ENCODE results near the gene COX7A2.

The COX7A2 gene

DNA sequence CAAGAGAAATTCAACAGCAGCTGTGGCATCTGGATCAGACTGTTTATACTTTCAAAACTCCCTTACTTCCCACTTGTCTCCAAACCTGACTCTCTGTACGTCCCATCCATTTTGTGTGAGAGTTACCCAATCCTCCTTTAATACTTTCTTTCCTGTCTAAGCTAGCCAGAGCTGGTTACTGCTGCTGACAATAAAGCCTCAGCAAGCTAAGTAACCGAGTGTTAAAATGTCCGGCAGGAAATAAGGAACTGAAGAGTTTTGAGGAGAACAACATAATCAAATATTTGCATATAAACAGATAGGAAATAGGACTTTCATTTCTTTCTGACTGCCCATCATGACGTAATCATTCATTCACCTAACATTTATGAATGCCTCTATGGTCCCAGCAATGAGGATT is 29.4 kb upstream of the COX7A2 start:
- Histone ChIP-seq H3K4me2 (ENCODE audit: low read length) (peak overlapping the region; percentile 37), H3K27ac (peak overlapping the region; percentile 52), H3K27me3 (ENCODE audit: control insufficient read depth, insufficient read depth, low read length) (no peaks in the 10 kb centered on the region), H3K4me3 (ENCODE audit: low read depth, low read length) (no peak overlapping the region), H2AFZ (no peak overlapping the region), H3K36me3 (ENCODE audit: control insufficient read depth, insufficient read depth, low read length) (no peaks in the 10 kb centered on the region), H3K79me2 (peaks cover 35% of the 10 kb centered on the region), H3K9me3 (ENCODE audit: control insufficient read depth, low read length) (no peaks in the 10 kb centered on the region), H3K9ac (no peak overlapping the region), H3K4me1 (peaks cover 27% of the 10 kb centered on the region)
- TF ChIP-seq, protein P1, sequence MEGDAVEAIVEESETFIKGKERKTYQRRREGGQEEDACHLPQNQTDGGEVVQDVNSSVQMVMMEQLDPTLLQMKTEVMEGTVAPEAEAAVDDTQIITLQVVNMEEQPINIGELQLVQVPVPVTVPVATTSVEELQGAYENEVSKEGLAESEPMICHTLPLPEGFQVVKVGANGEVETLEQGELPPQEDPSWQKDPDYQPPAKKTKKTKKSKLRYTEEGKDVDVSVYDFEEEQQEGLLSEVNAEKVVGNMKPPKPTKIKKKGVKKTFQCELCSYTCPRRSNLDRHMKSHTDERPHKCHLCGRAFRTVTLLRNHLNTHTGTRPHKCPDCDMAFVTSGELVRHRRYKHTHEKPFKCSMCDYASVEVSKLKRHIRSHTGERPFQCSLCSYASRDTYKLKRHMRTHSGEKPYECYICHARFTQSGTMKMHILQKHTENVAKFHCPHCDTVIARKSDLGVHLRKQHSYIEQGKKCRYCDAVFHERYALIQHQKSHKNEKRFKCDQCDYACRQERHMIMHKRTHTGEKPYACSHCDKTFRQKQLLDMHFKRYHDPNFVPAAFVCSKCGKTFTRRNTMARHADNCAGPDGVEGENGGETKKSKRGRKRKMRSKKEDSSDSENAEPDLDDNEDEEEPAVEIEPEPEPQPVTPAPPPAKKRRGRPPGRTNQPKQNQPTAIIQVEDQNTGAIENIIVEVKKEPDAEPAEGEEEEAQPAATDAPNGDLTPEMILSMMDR (IDR thresholded peaks at IDR 0.05): no peak

DNA sequence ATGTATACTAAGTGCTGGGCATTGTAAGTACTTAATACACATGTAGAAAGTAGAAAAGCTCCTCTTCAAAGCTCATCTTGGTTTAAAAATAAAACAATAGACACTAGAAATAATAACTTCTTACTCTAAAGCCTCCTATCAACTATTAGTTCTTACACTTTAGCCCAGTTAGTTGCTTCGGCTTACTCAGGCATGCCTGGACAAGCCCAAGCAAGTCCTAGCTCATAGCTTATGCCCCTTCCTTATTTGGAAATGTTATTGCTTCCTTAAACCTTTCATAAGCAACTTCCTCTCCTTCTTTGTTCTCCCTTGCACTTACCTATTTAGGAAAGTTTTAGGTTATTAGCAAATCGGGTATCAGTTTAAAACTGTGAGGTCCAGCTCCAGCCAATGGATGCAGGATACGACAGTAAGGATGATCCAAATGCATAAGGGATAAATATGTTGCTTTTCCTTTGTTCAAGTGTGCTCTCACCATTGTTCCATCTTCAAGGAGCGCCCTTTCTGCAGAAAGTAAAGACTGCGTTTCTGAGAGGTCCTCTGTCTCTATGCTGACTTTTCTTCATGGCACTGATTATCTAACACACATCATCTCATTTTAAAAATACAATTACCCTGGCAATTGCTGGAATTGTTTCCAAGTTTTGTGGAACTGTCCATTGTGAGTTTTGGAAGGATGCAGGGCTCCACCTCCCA is 28.7 kb upstream of the COX7A2 start:
- no peak overlapping the region for H2AFZ ChIP-seq
- no peaks in the 10 kb centered on the region for H3K36me3 ChIP-seq (ENCODE audit: control insufficient read depth, insufficient read depth, low read length)
- no peaks in the 10 kb centered on the region for H3K9me3 ChIP-seq (ENCODE audit: control insufficient read depth, low read length)
- TF ChIP-seq, protein P1 (IDR thresholded peaks at IDR 0.05): no peak
- no peak overlapping the region for H3K4me3 ChIP-seq (ENCODE audit: low read depth, low read length)
- H3K27me3 ChIP-seq (ENCODE audit: control insufficient read depth, insufficient read depth, low read length): no peaks in the 10 kb centered on the region
- H3K4me1 ChIP-seq: peaks cover 27% of the 10 kb centered on the region
- H3K4me2 ChIP-seq (ENCODE audit: low read length): peak overlapping the region; percentile 37
- no peak overlapping the region for H3K9ac ChIP-seq
- peak overlapping the region; percentile 52 for H3K27ac ChIP-seq
- peaks cover 32% of the 10 kb centered on the region for H3K79me2 ChIP-seq

DNA sequence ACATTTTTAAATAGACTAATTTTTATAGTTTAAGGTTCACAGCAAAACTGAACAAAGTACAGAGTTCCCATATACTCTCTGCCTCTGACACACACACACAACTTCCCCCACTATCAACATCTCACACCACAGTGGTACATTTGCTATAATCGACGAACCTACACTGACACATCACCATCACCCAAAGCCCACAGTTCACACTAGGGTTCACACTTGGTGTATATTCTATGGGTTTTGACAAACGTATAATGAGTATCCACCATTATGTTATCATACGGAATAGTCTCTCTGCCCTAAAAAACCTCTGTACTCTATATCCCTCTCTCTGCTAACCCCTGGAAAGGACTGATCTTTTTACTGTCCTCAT is 25.4 kb upstream of the COX7A2 start:
- H3K27me3 ChIP-seq (ENCODE audit: control insufficient read depth, insufficient read depth, low read length): no peaks in the 10 kb centered on the region
- no peak overlapping the region for H3K9ac ChIP-seq
- no peaks in the 10 kb centered on the region for H3K9me3 ChIP-seq (ENCODE audit: control insufficient read depth, low read length)
- no peak overlapping the region for H3K4me2 ChIP-seq (ENCODE audit: low read length)
- H3K79me2 ChIP-seq: peaks cover 24% of the 10 kb centered on the region
- TF ChIP-seq, protein P1 (IDR thresholded peaks at IDR 0.05): no peak
- no peak overlapping the region for H3K27ac ChIP-seq
- no peak overlapping the region for H2AFZ ChIP-seq
- no peak overlapping the region for H3K4me3 ChIP-seq (ENCODE audit: low read depth, low read length)
- H3K36me3 ChIP-seq (ENCODE audit: control insufficient read depth, insufficient read depth, low read length): no peaks in the 10 kb centered on the region
- peaks cover 15% of the 10 kb centered on the region for H3K4me1 ChIP-seq

DNA sequence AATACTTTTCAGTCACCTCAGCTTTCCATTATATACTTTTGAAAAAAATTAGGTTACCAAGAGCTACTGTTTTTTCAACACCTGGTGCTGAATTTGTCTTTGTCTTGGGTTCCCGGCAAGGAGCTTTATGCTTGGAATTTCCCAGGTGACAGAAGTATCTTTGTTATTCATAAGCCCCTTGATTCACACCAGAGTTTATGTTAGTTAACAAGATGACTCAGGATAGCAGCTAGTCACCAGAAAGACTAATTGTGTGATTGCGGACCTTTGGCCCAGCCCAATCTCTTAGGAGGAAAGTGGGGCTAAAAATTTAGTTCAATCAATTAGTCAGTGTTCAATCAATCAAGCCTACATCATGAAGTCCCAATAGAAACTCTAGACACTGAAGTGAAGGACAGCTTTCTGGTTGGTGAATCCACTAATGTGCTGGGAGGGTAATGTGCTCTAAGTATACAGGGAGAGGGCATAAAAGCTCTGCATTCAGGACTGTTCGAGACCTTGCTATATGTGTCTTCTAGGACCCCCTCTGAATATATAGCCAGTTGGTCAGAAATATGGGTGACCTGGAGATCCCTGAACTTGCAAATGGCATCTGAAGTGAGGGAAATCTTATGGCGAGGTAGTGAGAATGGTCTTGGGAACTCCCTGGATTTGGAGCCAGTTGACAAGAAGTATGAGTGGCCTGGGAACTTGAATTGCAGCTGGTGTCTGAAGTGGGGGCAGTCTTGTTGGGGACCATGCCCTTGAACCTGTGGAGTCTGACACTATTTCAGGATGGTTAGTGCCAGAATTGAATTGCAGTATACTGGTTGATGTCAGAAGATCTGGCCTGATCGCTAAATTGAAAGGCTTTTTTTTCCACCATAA is 24.8 kb upstream of the COX7A2 start:
- H3K4me1 ChIP-seq: peaks cover 11% of the 10 kb centered on the region
- no peak overlapping the region for H3K4me3 ChIP-seq (ENCODE audit: low read depth, low read length)
- peaks cover 24% of the 10 kb centered on the region for H3K79me2 ChIP-seq
- H2AFZ ChIP-seq: no peak overlapping the region
- no peak overlapping the region for H3K27ac ChIP-seq
- TF ChIP-seq, protein P1 (IDR thresholded peaks at IDR 0.05): no peak
- no peak overlapping the region for H3K4me2 ChIP-seq (ENCODE audit: low read length)
- no peak overlapping the region for H3K9ac ChIP-seq
- H3K9me3 ChIP-seq (ENCODE audit: control insufficient read depth, low read length): no peaks in the 10 kb centered on the region
- H3K36me3 ChIP-seq (ENCODE audit: control insufficient read depth, insufficient read depth, low read length): no peaks in the 10 kb centered on the region
- no peaks in the 10 kb centered on the region for H3K27me3 ChIP-seq (ENCODE audit: control insufficient read depth, insufficient read depth, low read length)
